Measurements from ENCODE around the gene LONP1.
"Not testable (repeated sequence)": the region's sequence is repeated elsewhere in the genome, so short reads cannot be mapped to it uniquely, and the experiment has no call there.

LONP1 gene

DNA sequence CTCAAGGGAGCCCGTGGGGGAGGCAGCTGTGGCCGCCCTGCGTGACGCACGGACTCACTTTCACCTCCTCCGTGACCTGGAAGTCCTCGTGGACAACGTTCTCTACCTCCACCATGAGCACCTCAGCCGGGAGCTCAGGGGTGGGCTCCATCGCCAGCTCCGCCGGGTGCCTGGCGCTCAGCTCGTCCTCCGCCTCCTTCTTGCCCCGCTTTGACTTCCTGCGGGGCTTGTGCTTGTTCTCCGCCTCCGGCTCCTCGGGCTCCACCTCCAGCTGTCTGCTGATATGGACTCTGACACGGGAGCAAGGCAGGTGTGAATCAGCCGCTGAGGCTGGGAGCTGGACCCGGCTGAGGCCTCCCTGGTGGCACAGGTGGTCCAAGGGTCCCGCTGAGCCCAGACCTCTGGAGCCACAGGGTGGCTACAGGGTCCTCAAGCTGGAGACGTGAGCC lies 8.2 kb downstream of the LONP1 start:
- in situ Hi-C loops (cut with MboI; ENCODE audit: low sequenced_read_pairs): no loop called here

DNA sequence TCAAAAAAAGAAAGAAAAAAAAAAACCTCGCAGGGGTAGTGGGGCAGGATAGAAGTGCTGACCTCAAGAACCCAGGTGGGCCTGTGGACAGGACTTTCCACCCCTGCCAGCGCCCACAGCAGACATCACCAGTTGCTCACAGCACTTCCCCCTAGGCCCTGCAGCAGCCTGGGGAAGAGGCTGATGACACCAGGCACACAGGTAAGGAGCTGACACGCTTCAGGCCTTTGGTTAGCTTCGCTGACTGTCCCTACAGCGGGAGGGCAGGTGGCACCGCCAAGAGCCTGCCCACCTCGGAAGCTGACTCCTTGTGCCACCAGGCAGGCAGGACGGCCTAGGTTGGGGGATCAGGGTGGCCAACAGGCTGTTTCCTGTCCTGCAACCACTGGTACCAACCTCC lies 8.9 kb downstream of the LONP1 start:
- in situ Hi-C loops (cut with MboI; ENCODE audit: low sequenced_read_pairs): no loop called here

DNA sequence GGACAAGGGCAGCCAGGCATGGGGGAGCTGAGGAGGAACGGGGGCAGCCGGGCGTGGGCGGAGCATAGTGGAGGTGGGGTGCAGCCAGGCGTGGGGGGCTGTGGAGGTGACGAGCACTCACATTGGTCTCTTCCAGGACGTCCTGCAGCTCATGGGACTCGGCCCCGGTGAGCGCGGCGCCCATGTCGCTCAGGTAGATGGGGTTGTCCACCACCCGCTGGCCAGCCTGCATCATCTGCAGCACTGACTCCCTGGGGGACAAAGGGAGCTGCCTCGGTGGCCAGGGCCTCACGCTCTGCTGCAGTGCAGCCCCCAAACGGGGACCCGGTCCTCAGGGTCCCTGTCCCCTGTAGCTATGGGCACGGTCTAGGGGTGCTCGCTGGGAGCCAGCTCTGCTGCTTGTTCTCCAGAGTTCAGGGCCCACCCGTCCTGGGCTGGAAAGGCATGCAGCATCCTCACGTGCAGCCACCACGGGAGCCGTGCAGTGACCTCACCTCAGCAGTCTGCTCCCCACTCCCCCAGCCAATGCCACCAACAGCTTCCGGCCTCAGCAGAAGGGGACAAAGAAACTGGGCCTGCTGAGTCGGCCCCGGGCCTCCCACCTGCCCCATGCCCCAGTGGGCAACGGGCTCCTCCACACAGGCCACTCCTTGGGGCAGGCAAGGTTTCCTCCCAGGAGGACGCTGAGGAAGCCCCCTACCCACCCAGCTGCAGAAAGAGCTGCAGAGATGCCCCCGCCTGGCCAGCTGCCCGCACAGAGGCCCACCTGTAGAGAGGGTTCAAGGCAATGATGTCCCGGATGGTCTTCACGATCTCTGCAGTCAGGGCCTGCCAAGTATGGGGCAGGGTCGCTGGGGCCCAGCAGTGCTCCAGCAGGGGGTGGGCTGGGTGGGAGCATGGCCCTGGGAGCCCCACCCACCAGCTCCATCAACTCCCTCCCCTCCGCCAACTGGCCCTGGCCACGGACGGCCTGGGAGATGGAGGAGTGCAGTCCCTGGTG lies 12.1 kb downstream of the LONP1 start:
- in situ Hi-C loops (cut with MboI; ENCODE audit: low sequenced_read_pairs): no loop called here

DNA sequence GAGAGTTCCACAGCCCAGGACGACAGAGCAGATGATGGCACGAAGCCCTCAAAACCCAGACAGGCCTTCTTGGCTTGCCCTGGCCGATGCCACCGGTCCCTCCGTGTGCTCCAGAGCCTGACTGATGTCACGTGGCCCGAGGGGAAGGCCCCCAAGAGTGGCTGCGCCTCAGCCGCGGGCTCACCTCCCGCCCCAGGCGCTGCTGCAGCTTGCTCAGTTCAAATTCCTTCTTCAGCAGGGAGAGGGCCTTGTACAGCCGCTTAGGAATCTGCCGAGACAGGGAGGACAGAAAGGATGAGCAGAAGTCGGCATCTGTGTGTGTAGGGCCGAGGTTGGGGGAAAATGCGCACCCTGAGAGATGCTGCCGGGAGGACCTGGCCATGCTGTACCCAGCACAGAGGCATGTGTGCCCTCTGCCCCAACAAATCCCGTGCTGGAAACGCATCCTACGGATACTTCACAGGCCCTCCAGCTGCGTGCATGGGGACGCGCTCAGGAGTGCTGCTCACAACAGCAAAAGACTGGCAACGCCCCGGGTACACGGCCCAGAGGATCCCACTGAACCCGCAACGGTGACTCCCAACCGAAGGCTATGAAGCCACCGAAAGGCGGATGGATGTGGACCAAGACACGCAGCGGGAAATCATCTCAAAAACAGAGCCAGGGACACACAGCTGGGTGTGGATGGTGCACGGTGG lies 12.9 kb downstream of the LONP1 start:
- in situ Hi-C loops (cut with MboI; ENCODE audit: low sequenced_read_pairs): no loop called here

DNA sequence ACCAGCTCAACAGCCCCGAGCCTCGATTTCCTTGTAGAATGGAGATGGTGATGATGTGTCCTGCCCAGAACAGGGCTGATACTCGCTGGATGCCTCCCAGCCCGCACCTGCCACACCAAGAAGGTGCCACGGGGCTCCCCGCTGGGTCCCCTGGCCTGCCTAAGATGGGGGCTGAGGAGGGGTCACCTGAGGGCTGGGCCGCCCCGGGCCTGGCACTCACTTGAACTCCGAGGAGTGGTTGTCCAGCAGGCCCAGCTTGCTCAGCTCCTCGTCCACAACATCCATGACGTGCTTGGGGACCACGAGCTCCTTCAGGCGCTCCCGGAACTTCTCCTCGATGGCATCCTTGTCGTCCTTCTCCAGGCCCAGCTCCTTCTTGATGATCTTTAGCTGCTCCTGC lies 14.4 kb downstream of the LONP1 start:
- in situ Hi-C loops (cut with MboI; ENCODE audit: low sequenced_read_pairs): no loop called here

DNA sequence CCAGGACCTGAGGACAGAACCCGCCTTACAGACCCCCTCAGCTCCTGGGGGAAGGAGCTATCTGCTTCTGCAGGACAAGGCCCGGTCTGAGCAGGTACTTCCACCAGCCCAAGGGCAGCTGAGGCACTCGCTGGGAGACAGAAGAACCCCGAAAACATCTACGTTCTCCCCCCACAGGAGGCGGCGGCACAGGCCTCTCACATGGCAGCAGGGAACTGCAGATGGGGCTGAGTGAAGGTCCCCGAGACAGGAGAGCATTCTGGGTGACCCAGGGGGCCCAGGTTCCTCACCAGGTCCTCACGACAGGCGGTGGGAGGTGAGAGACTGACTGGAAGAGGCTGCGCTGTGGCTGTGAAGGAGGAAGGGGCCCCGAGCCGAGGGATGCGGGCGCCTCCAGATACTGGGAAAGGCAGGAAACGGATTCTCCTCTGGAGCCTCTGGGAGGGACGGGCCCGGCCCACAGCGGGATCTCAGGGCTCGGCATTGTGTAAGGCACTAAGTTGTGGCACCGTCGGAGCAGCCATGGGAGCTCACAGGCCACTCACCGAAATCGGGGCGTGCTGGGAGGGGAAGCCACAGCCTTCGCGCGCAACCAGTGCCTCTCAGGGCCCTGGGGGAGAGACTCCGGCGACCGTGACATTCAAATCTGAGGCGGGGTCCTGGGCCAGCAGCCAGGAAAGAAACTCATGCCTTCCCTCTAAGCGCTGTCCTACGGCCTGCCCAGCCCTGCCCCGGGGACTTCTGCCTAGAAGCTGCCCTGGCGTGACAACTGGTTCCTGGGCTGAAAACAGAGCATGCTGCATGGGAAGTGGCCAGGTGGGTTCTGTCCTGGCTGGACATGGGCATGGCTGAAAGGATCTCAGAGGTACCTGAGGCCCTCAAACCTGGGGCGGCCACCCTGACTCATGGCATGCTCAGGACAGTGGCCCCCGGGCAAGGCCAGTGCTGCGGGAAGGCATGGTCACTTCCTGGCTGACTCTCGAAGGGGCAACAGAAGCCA lies 15.8 kb downstream of the LONP1 start:
- in situ Hi-C loops (cut with MboI; ENCODE audit: low sequenced_read_pairs): no loop called here

DNA sequence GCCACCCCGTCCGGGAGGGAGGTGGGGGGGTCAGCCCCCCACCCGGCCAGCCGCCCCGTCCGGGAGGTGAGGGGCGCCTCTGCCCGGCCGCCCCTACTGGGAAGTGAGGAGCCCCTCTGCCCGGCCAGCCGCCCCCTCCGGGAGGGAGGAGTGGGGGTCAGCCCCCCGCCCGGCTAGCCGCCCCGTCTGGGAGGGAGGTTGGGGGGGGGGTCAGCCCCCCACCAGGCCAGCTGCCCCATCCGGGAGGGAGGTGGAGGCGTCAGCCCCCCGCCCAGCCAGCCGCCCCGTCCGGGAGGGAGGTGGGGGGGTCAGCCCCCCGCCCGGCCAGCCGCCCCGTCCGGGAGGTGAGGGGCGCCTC lies 17.9 kb downstream of the LONP1 start:
- in situ Hi-C loops (cut with MboI; ENCODE audit: low sequenced_read_pairs): not testable (repeated sequence)

DNA sequence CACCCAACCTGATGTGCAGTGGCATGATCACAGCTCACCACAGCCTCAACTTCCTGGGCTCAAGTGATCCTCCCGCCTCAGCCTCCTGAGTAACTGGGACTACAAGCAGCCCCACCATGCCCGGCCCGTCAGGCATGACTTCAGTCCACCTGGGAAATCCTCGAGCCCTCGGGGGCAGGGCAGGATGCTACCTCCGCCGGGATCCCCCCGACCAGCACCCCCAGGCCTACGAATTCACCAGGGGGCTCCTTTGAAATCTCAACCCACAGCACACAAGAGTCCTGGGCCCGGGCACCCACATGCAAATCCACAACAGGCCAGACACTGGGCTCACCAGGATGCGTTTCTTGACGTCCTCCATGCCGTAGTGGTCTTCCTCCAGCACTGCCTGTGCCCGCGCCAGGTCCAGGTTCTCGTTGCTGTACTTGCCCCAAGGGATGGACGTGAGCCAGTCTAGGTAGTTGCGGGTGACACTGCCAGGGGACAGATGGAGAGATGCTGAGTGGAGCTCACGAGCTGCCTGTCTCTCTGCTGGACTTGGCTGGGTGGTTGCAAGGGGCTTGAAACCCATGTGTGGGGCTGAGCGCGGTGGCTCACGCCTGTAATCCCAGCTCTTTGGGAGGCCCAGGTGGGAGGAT lies 19.4 kb downstream of the LONP1 start:
- in situ Hi-C loops (cut with MboI; ENCODE audit: low sequenced_read_pairs): no loop called here

DNA sequence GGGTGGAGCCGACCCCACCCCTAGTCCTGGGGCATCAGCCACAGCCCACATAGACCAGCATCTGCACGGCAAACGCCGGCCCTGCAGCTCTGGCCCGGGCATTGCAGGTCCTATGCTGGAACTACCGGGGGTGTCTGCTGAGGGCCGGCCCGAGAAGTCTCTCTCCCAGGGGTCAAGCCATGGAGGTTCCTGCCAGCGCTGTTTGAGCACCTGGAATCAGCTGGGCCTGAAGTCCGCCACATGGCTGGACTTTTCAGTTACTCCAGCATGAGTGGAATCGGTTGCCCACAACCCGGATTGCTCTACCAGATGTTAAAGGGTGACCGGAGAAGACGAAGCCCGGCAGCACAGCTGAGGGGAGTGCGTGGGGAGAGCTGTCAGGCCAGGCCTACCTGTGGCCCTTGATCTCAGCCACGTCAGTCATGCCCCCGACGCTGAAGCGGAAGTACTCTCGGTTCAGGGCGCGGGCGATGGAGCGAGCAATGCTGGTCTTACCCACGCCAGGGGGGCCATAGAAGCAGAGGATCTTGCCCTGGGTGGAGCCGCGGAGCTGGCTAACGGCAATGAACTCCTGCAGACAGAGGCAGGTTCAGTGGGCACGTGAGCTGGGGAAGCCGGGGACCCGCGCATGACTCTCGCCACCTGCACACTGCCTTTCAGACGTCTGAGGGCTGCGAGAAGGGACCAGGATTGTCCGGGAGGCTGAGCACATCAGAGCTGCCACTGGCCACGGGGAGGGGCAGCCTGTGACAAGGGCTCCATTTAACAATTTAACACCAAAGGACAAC lies 21.1 kb downstream of the LONP1 start:
- in situ Hi-C loops (cut with MboI; ENCODE audit: low sequenced_read_pairs): no loop called here

DNA sequence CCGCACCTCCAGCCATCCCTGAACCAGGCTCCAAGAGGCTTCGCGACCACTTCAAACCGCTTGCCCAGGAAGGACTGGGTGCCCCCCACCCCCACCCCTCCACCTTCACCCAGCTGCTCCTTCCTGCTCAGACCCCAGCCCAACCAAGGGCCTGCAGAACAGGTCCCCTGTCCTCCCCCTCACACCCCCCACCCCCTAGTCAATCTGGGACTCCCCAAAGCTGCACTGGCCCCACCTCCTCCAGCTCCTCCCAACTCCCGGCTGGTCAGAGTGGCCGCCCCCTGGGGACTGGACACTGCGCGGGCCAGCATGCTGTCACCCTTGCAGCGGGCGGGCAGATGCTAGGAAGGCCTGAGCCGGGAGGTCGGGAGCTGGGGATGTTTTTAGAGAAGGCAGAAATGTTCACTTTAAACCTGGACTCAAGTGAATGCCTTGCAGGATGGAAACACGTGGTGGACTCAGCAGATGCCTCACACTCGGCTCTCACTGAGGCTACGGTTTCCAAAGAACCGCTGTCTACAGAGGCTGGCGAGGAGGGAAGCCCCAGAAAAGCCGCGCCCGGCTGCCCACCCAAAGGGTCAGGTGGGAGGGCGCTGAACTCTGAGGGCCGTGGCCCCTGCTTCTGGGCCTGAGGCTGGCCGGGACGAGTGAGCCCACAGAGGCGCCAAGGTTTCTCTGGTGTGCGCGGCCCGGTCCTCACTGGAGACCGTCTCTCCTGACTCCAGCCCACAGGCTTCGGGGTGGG lies 21.9 kb downstream of the LONP1 start:
- in situ Hi-C loops (cut with MboI; ENCODE audit: low sequenced_read_pairs): no loop called here

DNA sequence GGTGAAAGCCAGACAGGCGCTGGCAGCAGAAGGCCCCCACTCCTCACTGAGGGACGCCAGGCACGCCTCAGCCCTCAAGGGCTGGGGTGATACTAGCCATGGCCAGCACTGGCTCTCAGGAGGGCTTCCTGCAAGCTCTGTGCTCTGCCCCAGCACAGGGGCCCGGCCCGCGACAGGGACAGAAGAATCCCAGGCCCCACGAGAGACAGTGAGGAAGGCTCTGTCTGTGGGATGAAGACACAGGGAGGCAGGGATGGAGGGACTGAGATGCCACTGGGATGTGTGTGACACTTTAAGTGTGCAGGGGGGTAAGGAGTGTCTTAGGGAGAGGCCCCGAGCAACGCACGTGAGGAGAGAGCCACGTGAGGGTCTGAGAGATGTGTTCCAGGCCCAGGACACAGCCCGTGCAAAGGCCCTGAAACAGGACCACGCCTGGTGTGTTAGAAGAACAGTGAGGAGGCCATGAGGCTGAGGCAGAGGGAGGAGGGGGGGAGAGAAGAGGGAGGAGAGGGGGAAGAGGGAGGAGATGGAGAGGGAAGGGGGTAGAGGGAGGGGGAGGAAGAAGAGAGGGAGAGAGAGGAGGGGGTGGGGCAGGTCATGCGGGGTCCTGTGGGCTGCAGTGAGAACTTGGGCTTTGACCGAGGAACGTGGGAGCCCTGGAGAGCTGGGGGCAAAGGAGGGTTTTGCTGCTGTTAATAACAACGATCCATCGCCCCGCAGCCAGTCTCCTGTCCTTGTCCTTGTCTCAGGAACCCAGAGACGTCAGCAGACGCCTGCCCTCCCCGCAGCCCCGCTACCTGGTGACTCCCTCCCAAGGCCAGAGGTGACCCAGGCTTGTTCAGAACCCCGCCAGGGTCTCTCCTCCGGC lies 22.7 kb downstream of the LONP1 start:
- in situ Hi-C loops (cut with MboI; ENCODE audit: low sequenced_read_pairs): no loop called here

DNA sequence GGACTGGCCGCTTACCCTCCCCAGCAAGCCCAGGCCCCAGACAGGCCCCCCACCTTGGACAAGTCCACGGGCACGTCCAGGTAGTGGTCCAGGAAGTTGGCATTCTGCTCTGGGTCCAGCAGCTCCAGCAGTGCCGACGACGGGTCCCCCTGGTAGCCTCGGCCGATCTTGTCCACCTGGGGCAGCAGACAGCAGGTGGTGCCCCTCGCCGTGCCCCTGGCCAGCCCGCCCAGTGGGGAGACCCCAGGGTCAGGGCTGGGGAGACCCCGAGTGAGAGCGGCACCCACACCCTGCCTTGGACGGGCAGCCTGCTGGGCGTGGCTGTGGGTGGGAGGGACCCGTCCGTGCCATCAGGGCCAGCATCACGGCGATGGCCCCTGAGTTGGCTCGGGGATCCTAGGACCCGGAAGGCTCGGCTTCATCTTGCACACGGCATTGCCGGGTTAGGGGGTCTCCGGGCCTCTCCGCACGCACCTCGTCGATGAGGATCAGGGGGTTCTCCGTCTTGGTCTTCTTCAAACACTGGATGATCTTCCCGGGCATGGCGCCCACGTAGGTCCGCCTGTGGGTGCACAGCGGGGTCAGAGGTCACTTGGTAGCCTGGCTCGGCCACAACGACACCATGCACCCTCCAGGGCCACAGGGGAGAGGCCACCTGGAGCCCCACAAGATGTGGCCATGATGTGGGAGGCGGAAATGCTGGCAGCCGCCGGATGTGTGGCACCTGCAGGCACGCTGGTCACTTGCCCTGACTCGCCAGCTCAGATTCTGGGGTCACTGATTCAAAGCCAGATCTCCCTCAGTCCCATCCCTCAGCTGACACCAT lies 23.5 kb downstream of the LONP1 start:
- in situ Hi-C loops (cut with MboI; ENCODE audit: low sequenced_read_pairs): no loop called here

DNA sequence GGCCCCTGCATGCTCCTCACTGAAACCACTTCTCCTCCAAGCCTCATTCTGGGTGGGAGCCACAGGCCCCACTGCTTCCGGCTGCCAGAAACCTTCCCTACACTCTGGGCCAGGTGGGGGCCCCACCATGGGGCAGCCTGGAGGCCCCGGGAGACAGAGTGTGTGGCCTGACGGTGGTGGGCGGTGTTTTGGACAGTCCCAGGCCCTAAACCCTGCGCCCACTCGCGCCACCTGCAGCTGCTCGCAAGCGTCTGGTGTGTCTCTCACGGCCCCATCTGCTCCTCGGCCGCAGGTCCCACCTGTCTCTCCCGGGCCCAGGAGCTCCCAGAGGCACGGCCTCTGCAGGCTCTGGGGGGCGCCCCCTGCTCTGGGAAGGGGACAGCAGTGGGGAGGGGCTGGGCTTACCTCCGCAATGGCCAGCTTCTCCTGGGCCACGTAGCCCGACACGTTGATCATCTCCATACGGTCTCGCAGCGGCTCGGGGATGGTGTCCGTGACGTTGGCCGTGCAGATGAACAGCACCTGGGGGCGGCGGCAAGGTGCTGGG lies 24.2 kb downstream of the LONP1 start:
- in situ Hi-C loops (cut with MboI; ENCODE audit: low sequenced_read_pairs): no loop called here

DNA sequence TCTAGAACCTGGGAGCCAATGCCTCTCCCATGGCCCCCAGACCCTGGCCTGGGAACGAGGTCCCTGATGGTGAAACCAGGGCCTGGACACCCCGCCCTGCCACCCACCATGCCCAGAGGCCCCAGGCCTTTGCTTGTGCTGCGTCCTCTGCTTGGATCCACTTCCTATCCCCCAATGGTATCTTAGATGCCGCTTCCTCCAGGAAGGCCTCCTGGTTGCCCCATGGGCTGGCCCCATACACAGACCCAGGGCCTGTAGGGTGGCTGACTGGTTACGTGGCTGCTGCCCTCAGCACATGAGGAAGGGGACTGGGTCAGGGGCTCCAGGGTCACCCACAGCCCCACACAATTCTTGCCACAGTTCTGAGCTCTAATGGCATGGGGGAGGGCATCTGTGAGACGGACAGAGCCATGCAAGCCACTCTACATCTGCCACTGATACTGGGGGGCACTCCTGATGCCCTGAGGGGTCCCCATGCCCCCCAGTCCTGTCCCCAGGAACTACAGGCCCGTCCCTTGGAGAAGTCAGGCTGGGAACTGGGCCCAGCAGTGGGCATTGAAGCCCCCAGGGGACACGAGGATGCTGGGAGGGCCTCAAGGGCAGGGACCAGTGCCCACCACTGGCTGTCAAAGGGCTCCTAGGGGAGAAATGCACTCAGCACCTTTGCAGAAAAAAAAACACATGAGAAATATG lies 24.8 kb downstream of the LONP1 start:
- in situ Hi-C loops (cut with MboI; ENCODE audit: low sequenced_read_pairs): no loop called here

DNA sequence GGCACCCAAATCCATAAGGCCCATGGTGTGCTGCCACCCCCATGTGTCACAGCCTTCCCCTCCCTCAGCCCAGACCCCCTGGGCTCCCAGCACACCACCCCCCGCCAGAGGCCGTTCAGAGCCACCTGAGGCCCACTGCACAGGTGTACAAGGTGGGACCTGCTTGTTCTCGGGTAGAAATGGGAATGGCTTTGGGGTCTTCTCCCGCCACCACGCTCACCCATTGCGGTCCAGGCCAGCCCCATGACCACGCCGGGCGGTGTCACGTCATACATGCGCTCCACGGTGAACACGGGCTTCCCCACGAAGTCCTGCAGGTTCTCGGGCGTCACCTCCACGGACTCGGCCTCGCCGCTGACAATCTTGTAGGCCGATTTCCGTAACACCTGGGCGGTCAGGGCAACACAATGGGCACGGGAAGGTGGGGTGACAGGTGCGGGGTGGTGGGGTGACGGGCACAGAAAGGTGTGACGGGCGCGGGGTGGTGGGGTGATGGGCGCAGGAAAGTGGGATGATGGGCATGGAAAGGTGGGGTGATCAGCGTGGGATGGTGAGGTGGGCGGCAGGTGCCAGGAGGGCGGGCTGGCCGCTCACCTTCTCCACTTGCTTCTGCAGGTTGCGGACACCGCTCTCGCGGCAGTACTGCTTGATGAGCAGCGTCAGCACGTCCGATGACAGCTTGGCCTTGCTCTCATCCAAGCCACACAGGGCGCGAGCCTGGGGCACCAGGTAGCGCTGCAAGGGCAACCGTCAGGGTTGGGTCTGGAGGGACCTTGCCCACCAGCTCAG lies 25.6 kb downstream of the LONP1 start:
- in situ Hi-C loops (cut with MboI; ENCODE audit: low sequenced_read_pairs): no loop called here

Data from HL-60/S4 treated with retinoic acid at 250 ng/mL for 4 days and 3 days (cell line).